ENCODE results near the gene MSRB3.

GRCh38 chr12:65427646-65428045 lies 149.2 kb downstream of the MSRB3 start:
- TF ChIP-seq CTCF (IDR thresholded peaks at IDR 0.05 in 8 of 11, conservative IDR thresholded peaks at IDR 0.05 in 3 of 11), result no peak
- TF ChIP-seq POLR2A (IDR thresholded peaks at IDR 0.05), result no peak
